ENCODE results near the gene CSNK1E. TPM values are rescaled to one million over a fixed set of nuclear protein-coding genes. Genes with fewer than 3 reads are reported as not detected.

Gene CSNK1E
- total and polyA plus RNA-seq, 9 of the 15 experiments (the other 6 are each of a cell fraction or from before 2014, with no cell fraction given): 2.7 to 70.0 (median 41.3) TPM

GRCh38 chr22:38303974-38304373, 13.3 kb downstream of the CSNK1E start (continued):
- TF ChIP-seq ZFP30 (CRISPR knock-in tag; IDR thresholded peaks at IDR 0.05; ENCODE audit: borderline replicate concordance) (no peak), CHAMP1 (IDR thresholded peaks at IDR 0.05) (no peak), MCM7 (IDR thresholded peaks at IDR 0.05) (no peak), ILK (tag; IDR thresholded peaks at IDR 0.05; ENCODE audit: borderline replicate concordance, low read depth) (no peak), CREB3 (tag; conservative IDR thresholded peaks at IDR 0.05; ENCODE audit: low read depth) (no peak), ZBTB9 (CRISPR knock-in tag; IDR thresholded peaks at IDR 0.05) (no peak), ZNF354B (CRISPR knock-in tag; IDR thresholded peaks at IDR 0.05) (no peak)
